Right cardiac atrium (tissue), 5 donors: ENCODE results near the gene UVRAG. TPM values are rescaled to one million over a fixed set of nuclear protein-coding genes. Genes with fewer than 3 reads are reported as not detected.
A peak's percentile ranks its signal among the peaks of the same experiment; 100 is the strongest.
"Not testable (repeated sequence)": the region's sequence is repeated elsewhere in the genome, so short reads cannot be mapped to it uniquely, and the experiment has no call there.

Source experiments
- ATAC-seq, 2 donors: fragments of 200-7000 bp; cut with Tn5 transposase; one replicate each; pipeline versions ENCODE4 v1.8.0 to v1.9.1; 2020; ENCODE audit warnings: moderate library complexity in 2 of 2, mild to moderate bottlenecking in 1 of 2
- DNase-seq, 3 donors: peaks; one replicate each; pipeline ENCODE4 v3.0.0-alpha.2; 2020
- H3K27ac ChIP-seq: one replicate; pipeline ENCODE4 v1.5.1; 2013; ENCODE audit warnings: mild to moderate bottlenecking, low read length, control low read depth, moderate library complexity
- H3K27me3 ChIP-seq: one replicate; pipeline ENCODE4 v1.6.1; 2013; ENCODE audit not compliant: control insufficient read depth, insufficient read depth
- H3K4me1 ChIP-seq: one replicate; pipeline ENCODE4 v1.6.1; 2013; ENCODE audit warnings: low read length; ENCODE audit not compliant: control insufficient read depth, insufficient read depth
- H3K4me3 ChIP-seq: one replicate; pipeline ENCODE4 v1.5.1; 2013; ENCODE audit warnings: low read length, control low read depth
- H3K9me3 ChIP-seq: one replicate; pipeline ENCODE4 v1.6.1; 2013; ENCODE audit warnings: low read length; ENCODE audit not compliant: control insufficient read depth
- WGBS: extraction: QIAGEN DNeasy Blood & Tissue Kit; methylation state at CpG from one replicate; pipeline ENCODE4 v1.1.7; 2013; 5-methylcytosine and 5-hydroxymethylcytosine counted together
- intact Hi-C, 4 donors: fragments of 100-400 bp; cut with DNase I; formaldehyde crosslinking; loops; one replicate each; pipeline versions ENCODE4 v1.11.0 to v1.14.0; 2022 to 2023
- polyA plus RNA-seq: library from polyadenylated mRNA; stranded (reverse); fragments of 200-250 nt; gene quantifications from one replicate; pipeline ENCODE4 v1.2.3, GENCODE V29; 2013
- total RNA-seq, 4 donors: library from RNA; stranded (reverse); fragmentation: NEBNext Ultra II Directional; extraction: Animal tissue kit (Norgen Biotek cat#: 25700); gene quantifications; one replicate each; pipeline ENCODE4 v1.2.1, GENCODE V29; 2021
- donor health status: healthy with polysubstance abuse.
- donor health status: DM: no; HTN: yes; CAD: no.
- donor health status: DM: no; HTN: no; CAD: no.
- donor health status: DM: no; HTN: yes; CAD: no; lungs with severe emphysema.
- donor health status: DM: yes; HTN: yes; CAD: no.

Gene UVRAG
- total and polyA plus RNA-seq, 5 donors, result 5.5 to 18.5 (median 13.9) TPM

DNA sequence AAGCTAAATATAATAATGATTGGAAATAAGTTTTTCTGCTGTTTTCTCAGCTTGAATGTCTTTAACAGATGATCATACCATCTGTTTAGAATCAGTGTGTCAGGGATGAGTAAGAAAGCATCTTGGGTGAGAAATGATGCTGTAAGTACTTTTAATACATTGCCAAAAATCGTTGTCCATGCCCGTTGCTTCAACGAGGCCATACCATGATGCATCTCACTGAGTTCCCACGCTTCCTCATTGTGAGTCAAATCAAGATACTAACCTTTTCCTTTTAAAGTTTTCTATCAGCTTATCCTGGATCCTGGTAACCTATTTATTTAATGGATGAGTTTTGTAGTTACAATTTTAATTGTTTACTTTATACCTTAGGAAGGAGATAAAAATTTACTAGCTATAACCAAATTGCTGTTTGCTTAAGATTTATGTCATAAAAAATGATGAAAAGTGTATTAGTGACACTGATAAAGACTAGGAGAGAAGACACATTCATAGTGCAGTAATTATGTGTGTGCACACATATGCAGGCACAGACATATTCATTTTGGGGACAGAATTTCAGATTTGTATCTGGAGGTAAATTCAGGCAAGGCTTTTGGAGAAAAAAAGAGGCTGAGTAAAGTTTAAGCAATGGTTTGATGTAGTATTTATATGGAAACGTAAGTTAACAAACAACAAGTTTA lies 154.8 kb downstream of the UVRAG start:
- 92% methylated on average over 5 of the region's 5 CpGs for whole genome bisulfite sequencing
- no peak for ATAC-seq
- no peaks in the 10 kb centered on the region for H3K27me3 ChIP-seq
- H3K9me3 ChIP-seq, result no peaks in the 10 kb centered on the region
- intact Hi-C loops, result no loop called here
- DNase-seq, result no peak
- peaks cover 2% of the 10 kb centered on the region for H3K4me1 ChIP-seq
- no peak overlapping the region for H3K4me3 ChIP-seq
- H3K27ac ChIP-seq, result no peak overlapping the region

DNA sequence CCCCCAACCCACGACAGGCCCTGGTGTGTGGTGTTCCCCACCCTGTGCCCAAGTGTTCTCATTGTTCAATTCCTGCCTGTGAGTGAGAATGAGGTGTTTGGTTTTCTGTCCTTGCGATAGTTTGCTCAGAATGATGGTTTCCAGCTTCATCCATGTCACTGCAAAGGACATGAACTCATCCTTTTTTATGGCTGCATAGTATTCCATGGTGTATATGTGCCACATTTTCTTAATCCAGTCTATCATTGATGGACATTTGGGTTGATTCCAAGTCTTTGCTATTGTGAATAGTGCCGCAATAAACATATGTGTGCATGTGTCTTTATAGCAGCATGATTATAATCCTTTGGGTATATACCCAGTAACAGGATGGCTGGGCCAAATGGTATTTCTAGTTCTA lies 158.7 kb downstream of the UVRAG start:
- H3K27ac ChIP-seq, DNase-seq, H3K4me1 ChIP-seq, H3K27me3 ChIP-seq, intact Hi-C loops, ATAC-seq, H3K4me3 ChIP-seq, H3K9me3 ChIP-seq: not testable (repeated sequence)
- WGBS, result 98% methylated on average over 3 of the region's 3 CpGs

- H3K27me3 ChIP-seq, intact Hi-C loops, H3K9me3 ChIP-seq, H3K4me3 ChIP-seq, ATAC-seq, H3K27ac ChIP-seq, H3K4me1 ChIP-seq, DNase-seq: not testable (repeated sequence)
- 89% methylated on average over 6 of the region's 6 CpGs for WGBS
Observed at GRCh38 chr11:75979075-75979474, 164.1 kb downstream of the UVRAG start.

- intact Hi-C loops, H3K4me3 ChIP-seq: not testable (repeated sequence)
- WGBS, result 92% methylated on average over 22 of the region's 22 CpGs
Observed at GRCh38 chr11:75979479-75980027, 164.5 kb downstream of the UVRAG start.

GRCh38 chr11:75980031-75980430 lies 165.0 kb downstream of the UVRAG start:
- no peaks in the 10 kb centered on the region for H3K9me3 ChIP-seq
- ATAC-seq (no peak), DNase-seq (no peak)
- 96% methylated on average over 2 of the region's 2 CpGs for WGBS
- H3K4me3 ChIP-seq, result no peak overlapping the region
- H3K27ac ChIP-seq, result no peak overlapping the region
- no peaks in the 10 kb centered on the region for H3K27me3 ChIP-seq
- H3K4me1 ChIP-seq, result no peaks in the 10 kb centered on the region
- intact Hi-C loops, result no loop called here

More at GRCh38 chr11:75979479-75980027, 164.5 kb downstream of the UVRAG start:
- not testable (repeated sequence) for H3K27ac ChIP-seq, H3K4me1 ChIP-seq, H3K9me3 ChIP-seq, H3K27me3 ChIP-seq, ATAC-seq
- DNase-seq, result peak in 2 of 3 donors; percentile 33 to 34

DNA sequence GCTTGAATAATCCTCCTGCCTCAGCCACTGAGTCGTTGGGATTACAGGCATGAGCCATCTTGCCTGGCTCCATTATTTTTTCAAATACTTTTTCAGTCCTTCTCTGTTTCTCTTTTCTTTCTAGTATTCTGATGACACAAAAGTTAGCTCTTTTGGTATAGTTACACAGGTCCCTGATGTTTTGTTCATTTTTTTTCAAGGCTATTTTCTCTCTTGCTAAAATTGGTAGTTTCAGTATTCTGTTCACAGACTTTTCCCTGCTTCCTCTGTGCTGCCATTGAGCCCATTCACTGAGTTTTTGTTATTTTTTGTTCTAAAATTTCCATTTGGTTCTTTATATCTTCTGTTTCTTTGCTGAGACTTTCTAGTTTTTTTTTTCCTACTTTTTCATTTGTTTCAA lies 166.5 kb downstream of the UVRAG start:
- no peak for DNase-seq
- H3K27ac ChIP-seq, result no peak overlapping the region
- 96% methylated on average over 1 of the region's 1 CpG for WGBS
- intact Hi-C loops, result no loop called here
- no peaks in the 10 kb centered on the region for H3K4me1 ChIP-seq
- H3K4me3 ChIP-seq, result no peak overlapping the region
- no peaks in the 10 kb centered on the region for H3K27me3 ChIP-seq
- ATAC-seq, result no peak
- no peaks in the 10 kb centered on the region for H3K9me3 ChIP-seq

- no peak overlapping the region for H3K27ac ChIP-seq
- 92% methylated on average over 4 of the region's 4 CpGs for WGBS
- DNase-seq (no peak), ATAC-seq (no peak)
- H3K4me1 ChIP-seq, result no peaks in the 10 kb centered on the region
- intact Hi-C loops, result no loop called here
- H3K4me3 ChIP-seq, result no peak overlapping the region
- no peaks in the 10 kb centered on the region for H3K9me3 ChIP-seq
- no peaks in the 10 kb centered on the region for H3K27me3 ChIP-seq
Observed at GRCh38 chr11:75982309-75982708, 167.3 kb downstream of the UVRAG start.

DNA sequence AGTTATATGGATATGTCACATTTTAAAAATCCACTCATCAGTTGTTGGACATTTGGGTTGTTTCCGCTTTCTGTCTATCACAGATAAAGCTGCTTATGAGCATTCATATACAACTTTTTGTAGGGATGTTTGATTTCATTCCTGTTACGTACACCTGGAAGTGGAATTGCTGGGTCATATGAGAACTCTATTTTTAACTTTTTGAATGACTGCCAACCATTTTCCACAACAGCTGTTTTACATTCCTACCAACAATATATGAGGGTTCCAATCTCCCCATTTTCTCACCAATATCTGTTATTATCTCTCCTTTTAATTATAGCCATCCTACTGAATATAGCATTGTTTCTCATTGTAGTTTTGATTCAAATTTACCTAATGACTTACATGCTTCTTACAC lies 172.0 kb downstream of the UVRAG start:
- H3K4me1 ChIP-seq, result no peaks in the 10 kb centered on the region
- intact Hi-C loops, result no loop called here
- no peaks in the 10 kb centered on the region for H3K27me3 ChIP-seq
- WGBS, result 76% methylated on average over 2 of the region's 2 CpGs
- H3K27ac ChIP-seq, result no peak overlapping the region
- no peak overlapping the region for H3K4me3 ChIP-seq
- no peak for DNase-seq
- ATAC-seq, result no peak
- no peaks in the 10 kb centered on the region for H3K9me3 ChIP-seq

GRCh38 chr11:75993126-75993525 lies 178.1 kb downstream of the UVRAG start:
- no peak overlapping the region for H3K27ac ChIP-seq
- intact Hi-C loops, result no loop called here
- DNase-seq (no peak), ATAC-seq (no peak)
- no peaks in the 10 kb centered on the region for H3K9me3 ChIP-seq
- H3K4me1 ChIP-seq, result no peaks in the 10 kb centered on the region
- no peak overlapping the region for H3K4me3 ChIP-seq
- H3K27me3 ChIP-seq, result no peaks in the 10 kb centered on the region
- 87% methylated on average over 2 of the region's 2 CpGs for WGBS

- no peaks in the 10 kb centered on the region for H3K27me3 ChIP-seq
- ATAC-seq (no peak), DNase-seq (no peak)
- intact Hi-C loops, result no loop called here
- WGBS, result 94% methylated on average over 3 of the region's 3 CpGs
- H3K9me3 ChIP-seq, result no peaks in the 10 kb centered on the region
- H3K4me3 ChIP-seq, result no peak overlapping the region
- H3K4me1 ChIP-seq, result no peaks in the 10 kb centered on the region
- H3K27ac ChIP-seq, result no peak overlapping the region
Observed at GRCh38 chr11:75994616-75995015, 179.6 kb downstream of the UVRAG start.

DNA sequence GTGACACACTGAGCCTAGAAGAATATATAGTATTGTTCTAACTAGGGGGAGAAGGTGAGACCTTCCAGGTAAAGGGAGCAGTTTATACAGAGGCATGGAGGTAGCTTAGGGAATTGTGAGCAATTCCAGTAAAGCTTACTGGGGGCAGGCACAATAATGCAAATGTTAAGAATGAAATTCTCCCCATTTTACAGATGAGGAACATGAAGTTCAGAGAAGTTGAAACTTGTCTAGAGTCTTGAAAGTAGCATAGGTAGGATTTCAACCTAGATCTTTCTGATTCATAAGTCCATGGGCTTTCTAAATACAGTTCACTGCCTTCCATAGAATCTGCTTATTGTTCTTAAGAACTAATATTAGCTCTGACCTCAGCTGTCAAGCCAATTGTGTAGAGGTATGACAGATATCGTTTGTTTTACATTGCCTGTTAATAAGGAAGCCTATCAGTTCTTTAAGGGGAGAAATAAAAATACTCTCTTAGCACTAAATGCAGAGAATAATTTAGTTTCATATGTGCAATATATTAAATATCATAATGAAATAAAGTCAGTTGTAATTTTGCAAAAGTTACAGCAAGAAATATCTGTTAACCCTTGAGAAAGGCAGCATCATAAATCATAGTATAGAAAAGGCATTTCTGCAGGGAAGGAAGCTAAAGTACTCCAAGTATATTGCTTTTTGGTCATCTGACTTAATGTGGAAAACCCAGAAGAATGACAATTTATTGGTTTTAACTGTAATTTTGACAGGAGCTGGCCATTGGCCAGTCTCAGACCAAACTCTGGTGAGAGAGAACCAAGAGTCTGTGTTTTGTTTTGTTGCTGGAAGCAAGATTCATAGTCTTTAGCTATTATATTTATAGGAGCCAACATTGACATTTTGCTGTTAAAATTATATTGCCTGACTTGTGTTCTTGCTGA lies 181.8 kb downstream of the UVRAG start:
- ATAC-seq, result no peak
- Histone ChIP-seq H3K4me3 (no peak overlapping the region), H3K4me1 (no peaks in the 10 kb centered on the region), H3K27me3 (no peaks in the 10 kb centered on the region), H3K27ac (no peak overlapping the region), H3K9me3 (no peaks in the 10 kb centered on the region)
- no peak for DNase-seq
- intact Hi-C loops, result no loop called here
- WGBS, result 61% methylated on average over 1 of the region's 1 CpG
